HL-60/S4 treated with phorbol 12-myristate 13-acetate at 8.2 ng/mL for 4 days and 3 days (cell line): ENCODE data around the gene NHP2.
"Not testable (repeated sequence)": the region's sequence is repeated elsewhere in the genome, so short reads cannot be mapped to it uniquely, and the experiment has no call there.

ENCODE experiments used
- in situ Hi-C: fragments of 300-500 bp; cut with MboI; formaldehyde crosslinking; loops from 2 replicates; pipeline ENCODE4 v1.15.0; 2022; ENCODE audit warnings: low sequenced_read_pairs

The NHP2 gene

DNA sequence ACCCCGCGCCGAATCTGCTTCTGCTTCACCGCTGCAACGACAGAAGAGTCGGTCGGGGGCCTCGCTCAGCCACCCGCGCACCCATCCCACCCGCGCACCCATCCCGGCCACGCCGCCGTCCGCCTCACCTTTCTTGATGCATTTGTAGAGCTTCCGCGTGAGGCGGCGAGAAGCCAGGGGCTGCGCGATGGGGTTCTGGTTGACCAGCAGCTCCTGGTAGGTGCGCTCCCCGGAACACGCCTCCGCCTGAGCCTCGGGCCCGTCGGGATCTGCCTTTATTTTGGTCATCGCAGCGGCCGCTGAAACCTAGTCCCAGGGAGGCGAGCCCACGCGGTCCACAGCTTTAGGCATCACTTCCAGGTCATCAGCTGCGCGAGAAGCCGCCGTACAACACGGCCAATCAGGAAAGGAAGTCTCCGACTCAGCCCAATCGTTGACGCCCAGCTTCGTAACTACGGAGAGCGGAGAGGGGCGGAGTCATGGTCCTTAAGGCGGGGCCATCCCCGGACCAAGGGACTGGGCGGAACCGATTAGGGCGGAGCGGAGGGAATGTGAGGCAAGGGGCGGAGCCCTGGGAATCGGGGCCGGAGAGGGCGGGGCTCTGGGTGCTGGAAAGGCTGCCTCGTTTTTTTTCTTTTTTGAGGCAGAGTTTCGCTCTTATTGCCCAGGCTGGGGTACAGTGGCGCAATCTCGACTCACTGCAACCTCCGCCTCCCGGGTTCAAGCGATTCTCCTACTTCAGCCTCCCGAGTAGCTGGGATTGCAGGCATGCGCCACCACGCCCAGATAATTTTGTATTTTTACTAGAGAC is at the start of gene NHP2:
Gene NHP2 (minus strand): TSS at position 356 of the 811 bp plus-strand sequence. CDS start 68 bp downstream, at position 288.
- in situ Hi-C loops = loop anchor here (10.0 kb wide), 1 partner anchor 79 kb away; no protein-coding TSS in a partner anchor

- in situ Hi-C loops = no loop called here
Observed at GRCh38 chr5:178202541-178202940, 48.9 kb upstream of the NHP2 start.

- in situ Hi-C loops = no loop called here
Observed at GRCh38 chr5:178201927-178202235, 48.2 kb upstream of the NHP2 start.

DNA sequence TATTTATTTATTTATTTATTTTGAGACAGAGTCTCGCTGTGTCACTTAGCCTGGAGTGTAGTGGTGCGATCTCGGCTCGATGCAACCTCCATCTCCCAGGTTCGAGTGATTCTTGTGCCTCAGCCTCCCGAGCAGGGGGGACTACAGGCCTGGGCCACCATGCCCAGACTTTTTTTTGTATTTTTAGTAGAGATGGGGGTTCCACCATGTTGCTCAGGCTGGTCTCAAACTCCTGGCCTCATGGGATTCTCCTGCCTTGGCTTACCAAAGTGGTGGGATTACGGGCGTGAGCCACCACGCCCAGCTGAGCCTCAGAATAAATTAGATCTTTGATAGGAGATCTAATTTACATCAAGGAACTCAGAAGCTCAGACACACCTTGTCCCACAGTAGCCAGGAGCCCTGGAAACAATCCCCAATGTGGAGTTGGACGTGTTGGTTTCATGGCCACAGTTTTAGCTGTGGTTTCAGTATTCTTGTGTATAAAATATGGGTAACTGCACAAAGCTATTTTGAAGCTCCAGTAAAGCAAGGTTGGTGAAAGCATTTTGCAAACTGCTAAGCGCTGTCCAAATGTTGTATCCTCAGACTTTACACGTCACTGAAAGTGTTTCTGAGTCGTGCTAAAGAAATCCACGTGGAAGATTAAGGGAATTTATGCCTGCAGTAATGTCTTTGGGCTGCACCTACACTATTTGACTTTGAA is 47.7 kb upstream of the NHP2 start:
- in situ Hi-C loops = no loop called here

GRCh38 chr5:178199581-178200434 is 46.1 kb upstream of the NHP2 start:
- in situ Hi-C loops = no loop called here

- in situ Hi-C loops = no loop called here
Observed at GRCh38 chr5:178198706-178199105, 45.0 kb upstream of the NHP2 start.

DNA sequence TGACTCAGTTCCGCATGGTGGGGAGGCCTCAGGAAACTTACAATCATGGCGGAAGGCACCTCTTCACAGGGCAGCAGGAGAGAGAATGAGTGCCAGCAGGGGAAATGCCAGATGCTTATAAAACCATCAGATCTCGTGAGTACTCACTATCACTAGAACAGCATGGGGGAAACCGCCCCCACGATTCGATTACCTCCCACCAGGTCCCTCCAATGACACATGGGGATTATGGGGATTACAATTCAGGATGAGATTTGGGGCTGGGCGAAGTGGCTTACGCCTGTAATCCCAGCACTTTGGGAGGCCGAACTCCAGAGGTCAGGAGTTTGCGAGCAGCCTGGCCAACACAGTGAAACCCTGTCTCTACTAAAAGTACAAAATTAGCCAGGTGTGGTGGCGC is 44.5 kb upstream of the NHP2 start:
- in situ Hi-C loops = not testable (repeated sequence)

DNA sequence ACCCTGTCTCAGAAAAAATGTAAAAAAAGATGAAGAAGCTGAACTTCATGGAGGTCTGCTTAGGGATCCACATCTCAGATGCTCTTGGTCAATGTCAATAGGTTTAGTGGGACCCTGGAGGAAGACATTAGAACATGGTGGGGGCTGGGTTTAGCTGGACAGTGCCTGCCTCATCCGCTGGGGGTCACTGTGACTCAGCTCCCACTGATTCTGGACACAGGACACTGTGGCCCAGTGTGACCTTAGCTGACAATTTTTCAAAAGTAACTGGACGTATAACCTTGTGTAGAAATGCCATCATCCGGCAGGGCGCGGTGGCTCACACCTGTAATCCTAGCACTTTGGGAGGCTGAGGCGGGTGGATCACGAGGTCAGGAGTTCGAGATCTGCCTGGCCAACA is 43.3 kb upstream of the NHP2 start:
- in situ Hi-C loops = no loop called here

DNA sequence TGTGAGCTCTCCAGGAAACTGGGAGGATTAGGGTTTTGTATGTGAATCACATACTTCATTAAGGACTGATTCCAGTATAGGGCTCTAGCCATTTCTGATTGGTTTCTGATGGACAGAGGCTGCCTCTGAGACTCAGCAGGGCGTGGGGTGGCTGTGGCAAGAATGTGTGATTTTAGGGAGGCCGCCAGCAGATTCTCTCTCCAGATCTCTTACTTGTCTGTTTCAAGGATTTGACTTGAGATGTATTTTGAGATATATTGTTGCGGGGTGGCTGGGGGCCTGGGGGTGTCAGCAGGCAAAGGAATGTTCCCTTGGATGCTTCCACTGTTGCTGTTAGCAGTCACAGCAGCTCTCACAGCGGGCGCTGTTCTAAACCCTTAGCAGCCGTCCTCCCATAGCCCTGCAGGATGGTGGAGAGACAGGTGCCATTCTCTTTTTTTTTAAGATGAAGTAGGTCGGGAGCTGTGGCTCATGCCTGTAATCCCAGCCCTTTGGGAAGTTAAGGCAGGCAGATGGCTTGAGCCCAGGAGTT is 42.7 kb upstream of the NHP2 start:
- in situ Hi-C loops = no loop called here

DNA sequence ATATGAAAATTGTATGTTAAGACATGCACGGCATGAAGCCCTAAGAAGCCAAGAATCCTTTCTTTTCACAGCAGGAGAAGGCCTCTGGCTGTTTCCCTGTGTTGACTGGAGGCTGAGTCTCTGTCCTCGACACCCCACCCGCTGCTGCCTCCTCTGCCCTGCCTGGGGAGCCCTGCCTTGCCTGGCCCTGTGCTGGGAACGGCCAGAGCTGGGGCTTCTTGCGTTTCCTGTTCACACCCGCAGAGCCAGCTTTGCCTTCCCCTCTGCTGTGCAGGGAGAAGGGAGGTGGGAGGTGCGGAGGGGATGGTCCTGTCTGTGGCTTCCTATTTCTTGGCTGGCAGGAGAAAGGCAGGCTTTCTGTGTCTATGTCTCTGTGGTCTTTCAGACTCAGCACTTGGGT is 40.3 kb upstream of the NHP2 start:
- in situ Hi-C loops = no loop called here

- in situ Hi-C loops = no loop called here
Observed at GRCh38 chr5:178193251-178193809, 39.6 kb upstream of the NHP2 start.

DNA sequence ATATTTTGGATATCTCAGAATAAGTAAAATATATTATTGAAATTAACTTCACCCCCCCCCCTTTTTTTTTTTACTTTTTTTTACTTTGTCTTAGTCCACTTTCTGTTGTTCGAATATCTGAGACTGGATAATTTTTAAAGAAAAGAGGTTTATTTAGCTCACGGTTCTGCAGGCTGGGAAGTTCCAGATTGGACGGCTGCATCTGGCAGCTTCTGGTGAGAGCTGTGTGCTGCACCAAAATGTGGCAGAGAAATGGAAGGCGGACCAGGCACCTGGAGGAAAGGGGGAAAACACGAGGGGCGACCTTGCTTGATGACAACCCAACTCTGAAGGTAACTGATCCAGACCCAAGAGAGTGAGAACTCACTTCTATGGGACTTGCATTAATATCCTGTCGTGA is 39.1 kb upstream of the NHP2 start:
- in situ Hi-C loops = no loop called here

- in situ Hi-C loops = no loop called here
Observed at GRCh38 chr5:178192244-178192643, 38.6 kb upstream of the NHP2 start.

- in situ Hi-C loops = no loop called here
Observed at GRCh38 chr5:178191661-178192060, 38.0 kb upstream of the NHP2 start.

DNA sequence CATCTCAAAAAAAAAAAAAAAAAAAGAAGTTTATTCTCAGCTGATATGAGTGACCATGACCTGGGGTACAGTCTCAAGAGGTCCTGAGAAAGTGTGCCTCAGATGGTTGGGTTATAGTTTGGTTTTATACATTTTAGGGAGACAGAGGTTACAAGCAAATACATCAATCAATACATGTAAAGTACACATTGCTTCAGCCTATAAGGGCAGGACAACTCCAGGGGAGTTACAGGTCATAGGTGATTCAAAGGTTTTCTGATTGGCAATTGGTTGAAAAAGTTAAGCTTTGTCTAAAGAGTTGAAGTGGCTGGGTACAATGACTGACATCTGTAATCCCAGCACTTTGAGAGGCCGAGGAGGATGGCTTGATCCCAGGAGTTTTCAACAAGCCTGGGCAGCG is 35.7 kb upstream of the NHP2 start:
- in situ Hi-C loops = no loop called here

GRCh38 chr5:178187014-178187413 is 33.3 kb upstream of the NHP2 start, which contains the start of gene GMCL2:
Gene GMCL2 (minus strand): TSS chr5:178187371. CDS start chr5:178187299, 72 bp downstream.
- in situ Hi-C loops = no loop called here

DNA sequence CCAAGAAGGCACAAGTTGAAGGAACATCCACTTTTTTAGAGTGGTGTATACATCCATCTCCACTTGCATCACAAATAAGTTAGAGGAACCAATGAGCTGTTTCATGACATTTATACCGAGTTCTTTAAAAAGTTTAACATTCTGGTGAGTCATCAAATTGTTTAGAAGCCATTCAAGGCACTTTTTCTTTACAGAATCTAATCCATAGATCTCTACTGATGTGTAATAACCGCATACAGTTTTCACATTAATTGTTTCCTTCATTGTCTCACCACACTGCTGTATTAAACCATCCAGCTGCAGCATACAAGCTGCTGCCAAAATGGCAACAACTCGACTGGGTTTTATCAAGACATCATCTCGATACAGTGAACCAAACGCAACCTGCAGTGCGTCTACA is 32.7 kb upstream of the NHP2 start:
- in situ Hi-C loops = no loop called here

DNA sequence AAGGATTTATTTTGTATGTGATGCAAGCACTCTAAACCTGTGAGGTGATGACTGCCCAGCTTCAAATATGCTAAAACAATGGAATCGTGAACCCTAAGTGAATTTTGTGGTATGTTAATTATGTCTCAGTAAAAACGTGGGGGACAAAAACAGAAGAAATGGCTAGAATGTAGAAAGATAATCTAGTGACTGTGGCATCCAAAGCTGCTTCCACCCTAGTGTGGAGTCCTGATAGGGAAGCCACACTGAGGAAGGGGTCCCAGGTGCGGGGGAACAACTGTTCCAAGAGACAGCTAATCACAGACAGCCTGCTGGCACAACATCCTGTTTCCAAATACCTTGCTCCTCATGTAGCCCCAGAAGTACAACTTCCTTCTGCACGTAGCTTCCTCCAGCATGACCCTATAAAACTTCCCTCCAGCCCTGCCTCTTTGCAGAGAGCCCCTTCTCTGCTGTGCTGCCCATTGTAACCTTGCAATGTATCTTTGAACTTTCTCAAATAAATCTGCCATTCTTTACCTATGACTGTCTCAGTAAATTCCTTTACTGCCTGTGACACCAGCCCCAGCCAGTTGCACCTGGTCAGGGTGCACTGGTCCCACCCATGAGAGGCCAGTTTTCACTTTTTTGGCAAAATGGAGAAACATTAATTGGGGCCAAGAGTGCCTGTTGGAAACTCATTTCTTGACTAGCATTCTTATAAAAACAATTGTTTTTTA is 28.6 kb upstream of the NHP2 start:
- in situ Hi-C loops = no loop called here

- in situ Hi-C loops = no loop called here
Observed at GRCh38 chr5:178180141-178180863, 26.6 kb upstream of the NHP2 start.

DNA sequence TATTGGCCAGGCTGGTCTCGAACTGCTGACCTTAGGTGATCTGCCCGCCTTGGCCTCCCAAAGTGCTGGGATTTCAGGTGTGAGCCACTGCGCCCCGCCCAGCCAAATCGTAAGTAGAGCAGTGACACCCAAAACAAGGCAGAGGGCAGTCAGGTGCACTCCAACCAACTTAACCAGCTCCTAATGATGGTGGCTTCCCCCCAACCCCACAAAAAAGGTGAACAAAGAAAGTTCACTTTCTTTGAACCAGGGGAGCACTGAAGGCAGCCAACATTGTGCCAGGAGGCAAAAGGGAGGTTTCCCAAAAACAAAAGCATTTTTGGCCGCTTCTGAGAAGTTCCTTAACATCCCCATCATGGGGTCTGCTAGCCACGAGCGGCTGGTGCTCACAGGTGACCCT is 23.9 kb upstream of the NHP2 start:
- in situ Hi-C loops = no loop called here
